SK-N-SH (cell line): ENCODE results near the gene COL4A2. TPM values are rescaled to one million over a fixed set of nuclear protein-coding genes. Genes with fewer than 3 reads are reported as not detected.

Experiments
- CTCF ChIA-PET: fragments of 300-600, 350-600 bp; formaldehyde crosslinking; extraction: SDS; loops from one replicate; lab custom pipeline; 2021; lab: Yijun Ruan, JAX
- POLR2A ChIA-PET: fragments of 350-600 bp; sonication (Branson Sonifier 250); formaldehyde crosslinking; extraction: SDS; loops from one replicate; lab custom pipeline; 2020; ENCODE audit warnings: antibody characterized with exemption, inconsistent platforms; lab: Yijun Ruan, JAX
- DNase-seq: peaks from one replicate; pipeline ENCODE4 v3.0.0; 2012
- H2AFZ ChIP-seq: fragments of 200-600 bp; sonication (generic); 2 replicates; pipeline ENCODE4 v1.8.1; 2016; ENCODE audit warnings: antibody characterized with exemption, mild to moderate bottlenecking, low read depth
- H3F3A ChIP-seq: fragments of 200-600 bp; sonication (generic); replicated peaks from 2 replicates; pipeline ENCODE3; 2016; ENCODE audit warnings: antibody characterized with exemption, mild to moderate bottlenecking; ENCODE audit not compliant: insufficient read depth
- H3K27ac ChIP-seq, 2 experiments: fragments of 200-500 bp in 1 of 2; fragments of 200-600 bp in 1 of 2; sonication (Bioruptor generic) in 1 of 2; sonication (generic), shearing (Covaris generic) in 1 of 2; 2 replicates each; pipeline versions ENCODE4 v1.5.1 to v1.6.1; 2014 to 2016; ENCODE audit warnings: low read depth in 2 of 2, inconsistent platforms in 1 of 2, low read length in 1 of 2, mild to moderate bottlenecking in 1 of 2, mixed read lengths in 1 of 2
- H3K27me3 ChIP-seq: fragments of 200-600 bp; sonication (generic), shearing (Covaris generic); 2 replicates; pipeline ENCODE4 v1.6.1; 2016; ENCODE audit warnings: mixed run types; ENCODE audit not compliant: insufficient read depth
- H3K36me3 ChIP-seq, 2 experiments: fragments of 200-500 bp in 1 of 2; fragments of 200-600 bp in 1 of 2; sonication (Bioruptor generic) in 1 of 2; sonication (generic) in 1 of 2; replicated peaks in 1 of 2; 2 replicates each; pipeline versions ENCODE3 to v1.5.1; 2014 to 2016; ENCODE audit warnings: low read length in 1 of 2, mild to moderate bottlenecking in 1 of 2; ENCODE audit not compliant: insufficient read depth in 2 of 2, control insufficient read depth in 1 of 2
- H3K4me1 ChIP-seq, 2 experiments: fragments of 200-500 bp in 1 of 2; fragments of 200-600 bp in 1 of 2; sonication (Bioruptor generic) in 1 of 2; sonication (generic), shearing (Covaris generic) in 1 of 2; 2 replicates each; pipeline versions ENCODE4 v1.5.1 to v1.6.1; 2014 to 2016; ENCODE audit warnings: low read depth in 1 of 2, low read length in 1 of 2, mixed run types in 1 of 2; ENCODE audit not compliant: insufficient read depth in 2 of 2, control insufficient read depth in 1 of 2
- H3K4me2 ChIP-seq: fragments of 200-600 bp; sonication (generic), shearing (Covaris generic); 2 replicates; pipeline ENCODE4 v1.6.1; 2017; ENCODE audit warnings: mixed run types
- H3K4me3 ChIP-seq, 2 experiments: fragments of 200-500 bp in 1 of 2; fragments of 200-600 bp in 1 of 2; sonication (Bioruptor generic) in 1 of 2; sonication (generic), shearing (Covaris generic) in 1 of 2; 2 replicates each; pipeline versions ENCODE4 v1.5.1 to v1.8.1; 2014 to 2016; ENCODE audit warnings: low read depth in 2 of 2, inconsistent platforms in 1 of 2, low read length in 1 of 2, mild to moderate bottlenecking in 1 of 2, mixed read lengths in 1 of 2, moderate library complexity in 1 of 2
- H3K79me2 ChIP-seq: fragments of 200-600 bp; sonication (generic); 2 replicates; pipeline ENCODE4 v1.8.1; 2017; ENCODE audit warnings: mild to moderate bottlenecking; ENCODE audit not compliant: insufficient read depth
- H3K9ac ChIP-seq: fragments of 200-600 bp; sonication (generic); 2 replicates; pipeline ENCODE4 v1.6.1; 2017; ENCODE audit warnings: mixed run types
- H3K9me2 ChIP-seq: fragments of 200-600 bp; sonication (generic); 2 replicates; pipeline ENCODE4 v1.6.1; 2017; ENCODE audit warnings: mixed run types
- H3K9me3 ChIP-seq: fragments of 200-600 bp; sonication (generic); 2 replicates; pipeline ENCODE4 v1.6.1; 2017; ENCODE audit warnings: mixed run types, mild to moderate bottlenecking, moderate library complexity
- H4K20me1 ChIP-seq: fragments of 200-600 bp; sonication (generic); 2 replicates; pipeline ENCODE4 v1.6.1; 2017; ENCODE audit warnings: mild to moderate bottlenecking, mixed run types; ENCODE audit not compliant: insufficient read depth
- FOSL2 ChIP-seq: IDR thresholded peaks from 2 replicates; pipeline ENCODE4 v1.4.0; 2012; ENCODE audit warnings: low read depth, mild to moderate bottlenecking, moderate library complexity, borderline replicate concordance
- FOXM1 ChIP-seq: IDR thresholded peaks from 2 replicates; pipeline ENCODE4 v1.4.0; 2012; ENCODE audit warnings: low read depth, mild to moderate bottlenecking
- JUND ChIP-seq: IDR thresholded peaks from 2 replicates; pipeline ENCODE4 v1.4.0; 2012
- SIN3A ChIP-seq: IDR thresholded peaks from 2 replicates; pipeline ENCODE4 v1.6.1; 2012; ENCODE audit warnings: low read depth, mild to moderate bottlenecking, low read length, moderate library complexity, borderline replicate concordance
- WGBS: methylation state at CpG from one replicate; pipeline ENCODE4 v1.1.6; 2017; ENCODE audit warnings: low lambda C conversion rate; 5-methylcytosine and 5-hydroxymethylcytosine counted together
- polyA plus RNA-seq, 3 experiments: library from polyadenylated mRNA; depleted of rRNA; stranded (reverse); fragments of >200 nt; gene quantifications; 2 replicates each; pipeline ENCODE4 v1.2.3, GENCODE V29; 2012
- TF ChIP-seq, protein P1 (sequence below): IDR thresholded peaks from 2 replicates; pipeline ENCODE4 v1.6.1; 2012; ENCODE audit warnings: mild to moderate bottlenecking, low read depth, low read length, moderate library complexity

COL4A2 gene
- polyA plus RNA-seq, 1 of the 3 experiments (the other 2 are of a cell fraction): 137 TPM

DNA sequence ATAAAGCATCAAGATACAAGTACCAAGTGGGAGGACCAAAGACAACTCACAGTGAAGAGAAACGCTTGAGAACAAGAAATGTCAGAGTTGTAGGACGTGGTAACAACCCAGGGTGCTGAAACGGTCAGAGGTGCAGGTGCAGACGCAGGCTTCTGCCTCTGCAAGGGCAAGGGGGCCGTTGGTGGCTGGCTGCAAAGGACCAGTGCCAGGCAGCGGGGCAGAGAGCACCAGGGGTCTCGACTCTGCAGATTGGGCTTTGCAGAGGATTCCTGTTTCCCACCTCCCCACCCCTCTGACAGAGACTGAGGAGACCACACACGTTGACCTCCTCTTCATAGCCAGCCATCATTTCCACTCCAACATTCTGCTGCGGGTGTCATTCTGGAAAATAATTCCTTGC is 216.1 kb downstream of the COL4A2 start:
- H3K36me3 ChIP-seq: no peaks in the 10 kb centered on the region
- CTCF ChIA-PET: no interaction called here
- H3K27me3 ChIP-seq: no peaks in the 10 kb centered on the region
- no peaks in the 10 kb centered on the region for H3K9me2 ChIP-seq
- no peaks in the 10 kb centered on the region for H3F3A ChIP-seq
- no peaks in the 10 kb centered on the region for H3K79me2 ChIP-seq
- no peak overlapping the region for H2AFZ ChIP-seq
- 78% methylated on average over 9 of the region's 9 CpGs for WGBS
- no peak overlapping the region for H3K27ac ChIP-seq
- no peak overlapping the region for H3K9ac ChIP-seq
- H3K4me2 ChIP-seq: no peak overlapping the region
- POLR2A ChIA-PET: no interaction called here
- DNase-seq: no peak
- H3K4me1 ChIP-seq: peaks cover 0 to 22% of the 10 kb centered on the region in 2 experiments; a peak in 1 of 4 replicates
- H3K4me3 ChIP-seq: no peak overlapping the region
- TF ChIP-seq FOSL2 (no peak), JUND (no peak)
- no peaks in the 10 kb centered on the region for H4K20me1 ChIP-seq
- H3K9me3 ChIP-seq: no peaks in the 10 kb centered on the region

DNA sequence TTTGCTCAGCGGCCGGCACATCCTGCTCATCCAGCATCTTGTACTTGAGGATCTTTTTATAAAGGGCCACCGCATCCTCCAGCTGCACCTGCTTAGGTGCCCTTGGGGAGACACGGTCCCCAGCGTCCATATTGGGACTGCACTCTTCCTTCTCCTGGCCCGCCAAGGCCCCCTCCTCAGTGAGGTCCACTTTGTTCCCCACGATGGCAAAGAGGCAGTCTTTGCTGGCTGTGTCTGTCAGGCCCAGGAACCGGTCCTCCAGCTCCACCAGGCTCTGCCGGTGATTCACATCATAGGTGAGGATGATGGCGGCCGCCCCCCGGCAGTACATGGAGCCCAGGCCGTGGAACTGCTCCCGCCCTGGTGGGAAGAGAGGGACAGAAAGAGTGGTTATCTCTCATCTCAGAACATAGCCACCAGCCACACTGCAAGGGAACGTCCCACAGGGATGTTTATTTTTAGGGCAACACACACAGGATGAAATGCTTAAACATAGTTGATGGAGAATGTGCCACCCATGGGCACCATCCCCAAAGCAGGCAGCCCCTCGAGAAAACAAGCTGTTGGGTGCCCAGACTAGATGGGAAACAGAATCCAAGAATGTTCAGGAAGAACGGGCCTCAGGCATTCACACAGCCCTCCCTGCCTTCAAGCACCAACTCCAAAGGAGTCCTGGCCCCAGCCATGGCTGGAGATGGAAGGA is 216.9 kb downstream of the COL4A2 start:
- 83% methylated on average over 12 of the region's 17 CpGs for WGBS
- CTCF ChIA-PET: interaction anchor here (1.3 to 1.4 kb wide), 3 partner anchors 9 to 30 kb away, joined by 3 read pairs; no protein-coding TSS in a partner anchor

More for the DNA sequence above, 216.9 kb downstream of the COL4A2 start:
- Histone ChIP-seq H3K4me3 (no peak overlapping the region), H3K27me3 (no peaks in the 10 kb centered on the region), H3K36me3 (no peaks in the 10 kb centered on the region), H3K9me3 (no peaks in the 10 kb centered on the region), H3K79me2 (no peaks in the 10 kb centered on the region), H3K4me1 (peaks cover 0 to 22% of the 10 kb centered on the region in 2 experiments; a peak in 1 of 4 replicates), H3K4me2 (no peak overlapping the region), H3K27ac (no peak overlapping the region), H3K9me2 (no peaks in the 10 kb centered on the region), H3K9ac (no peak overlapping the region)
- DNase-seq: no peak
- TF ChIP-seq, protein P1, sequence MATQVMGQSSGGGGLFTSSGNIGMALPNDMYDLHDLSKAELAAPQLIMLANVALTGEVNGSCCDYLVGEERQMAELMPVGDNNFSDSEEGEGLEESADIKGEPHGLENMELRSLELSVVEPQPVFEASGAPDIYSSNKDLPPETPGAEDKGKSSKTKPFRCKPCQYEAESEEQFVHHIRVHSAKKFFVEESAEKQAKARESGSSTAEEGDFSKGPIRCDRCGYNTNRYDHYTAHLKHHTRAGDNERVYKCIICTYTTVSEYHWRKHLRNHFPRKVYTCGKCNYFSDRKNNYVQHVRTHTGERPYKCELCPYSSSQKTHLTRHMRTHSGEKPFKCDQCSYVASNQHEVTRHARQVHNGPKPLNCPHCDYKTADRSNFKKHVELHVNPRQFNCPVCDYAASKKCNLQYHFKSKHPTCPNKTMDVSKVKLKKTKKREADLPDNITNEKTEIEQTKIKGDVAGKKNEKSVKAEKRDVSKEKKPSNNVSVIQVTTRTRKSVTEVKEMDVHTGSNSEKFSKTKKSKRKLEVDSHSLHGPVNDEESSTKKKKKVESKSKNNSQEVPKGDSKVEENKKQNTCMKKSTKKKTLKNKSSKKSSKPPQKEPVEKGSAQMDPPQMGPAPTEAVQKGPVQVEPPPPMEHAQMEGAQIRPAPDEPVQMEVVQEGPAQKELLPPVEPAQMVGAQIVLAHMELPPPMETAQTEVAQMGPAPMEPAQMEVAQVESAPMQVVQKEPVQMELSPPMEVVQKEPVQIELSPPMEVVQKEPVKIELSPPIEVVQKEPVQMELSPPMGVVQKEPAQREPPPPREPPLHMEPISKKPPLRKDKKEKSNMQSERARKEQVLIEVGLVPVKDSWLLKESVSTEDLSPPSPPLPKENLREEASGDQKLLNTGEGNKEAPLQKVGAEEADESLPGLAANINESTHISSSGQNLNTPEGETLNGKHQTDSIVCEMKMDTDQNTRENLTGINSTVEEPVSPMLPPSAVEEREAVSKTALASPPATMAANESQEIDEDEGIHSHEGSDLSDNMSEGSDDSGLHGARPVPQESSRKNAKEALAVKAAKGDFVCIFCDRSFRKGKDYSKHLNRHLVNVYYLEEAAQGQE: no peak
- TF ChIP-seq FOXM1: no peak
- no peak for TF ChIP-seq SIN3A
- TF ChIP-seq, all 33 proteins: peak for 0
- H3F3A ChIP-seq: no peaks in the 10 kb centered on the region
- H2AFZ ChIP-seq: no peak overlapping the region
- POLR2A ChIA-PET: interaction anchor here (1.2 kb wide), 1 partner anchor 17 kb away, joined by 3 read pairs; no protein-coding TSS in a partner anchor
- no peaks in the 10 kb centered on the region for H4K20me1 ChIP-seq
